Sigmoid colon (tissue), 7 donors: ENCODE measurements around the gene FAM25G. TPM values are rescaled to one million over a fixed set of nuclear protein-coding genes. Genes with fewer than 3 reads are reported as not detected.
"Not testable (repeated sequence)": the region's sequence is repeated elsewhere in the genome, so short reads cannot be mapped to it uniquely, and the experiment has no call there.

Experiments
- DNase-seq: peaks from one replicate; pipeline ENCODE4 v3.0.0-alpha.2; 2019
- H3K27ac ChIP-seq, 4 donors: fragments of 200-600 bp; sonication (generic); one replicate each; pipeline ENCODE4 v1.5.1; 2016 to 2019; ENCODE audit warnings: mild to moderate bottlenecking in 1 of 4
- H3K27me3 ChIP-seq, 3 donors: fragments of 200-600 bp; sonication (generic); one replicate each; pipeline ENCODE4 v1.5.1; 2019; ENCODE audit warnings: mild to moderate bottlenecking in 1 of 3
- H3K36me3 ChIP-seq, 4 donors: fragments of 200-600 bp; sonication (generic); one replicate each; pipeline ENCODE4 v1.5.1; 2016 to 2019
- H3K4me1 ChIP-seq, 4 donors: fragments of 200-600 bp; sonication (generic); one replicate each; pipeline ENCODE4 v1.5.1; 2017 to 2019
- H3K4me3 ChIP-seq, 4 donors: fragments of 200-600 bp; sonication (generic); one replicate each; pipeline ENCODE4 v1.5.1; 2017 to 2019; ENCODE audit warnings: mild to moderate bottlenecking in 2 of 4, moderate library complexity in 1 of 4
- H3K9me3 ChIP-seq, 4 donors: fragments of 200-600 bp in 3 of 4; sonication (generic) in 3 of 4; one replicate each; pipeline versions ENCODE4 v1.5.1 to v1.6.1; 2013 to 2019
- WGBS, 2 donors: extraction: QIAGEN DNeasy Blood & Tissue Kit; methylation state at CpG; one replicate each; pipeline ENCODE4 v1.1.7; 2013; 5-methylcytosine and 5-hydroxymethylcytosine counted together
- intact Hi-C: fragments of 100-400 bp; cut with DNase I; formaldehyde crosslinking; loops from one replicate; pipeline ENCODE4 v1.15.1; 2023
- polyA plus RNA-seq, 3 donors: library from polyadenylated mRNA; stranded (reverse); fragments of 200-250 nt; gene quantifications; one replicate each; pipeline ENCODE4 v1.2.3, GENCODE V29; 2013
- total RNA-seq, 4 donors: library from RNA; depleted of rRNA; stranded (reverse); fragments of >200 nt; gene quantifications; one replicate each; pipeline ENCODE4 v1.1.0, GENCODE V29; 2016
- donor health status: healthy with polysubstance abuse.
- donor health status: Bipolar disorder and iron deficiency.
- donor health status: healthy.

FAM25G gene
- total and polyA plus RNA-seq, 7 donors, result 1.8 to 12.5 TPM; not detected in 5

DNA sequence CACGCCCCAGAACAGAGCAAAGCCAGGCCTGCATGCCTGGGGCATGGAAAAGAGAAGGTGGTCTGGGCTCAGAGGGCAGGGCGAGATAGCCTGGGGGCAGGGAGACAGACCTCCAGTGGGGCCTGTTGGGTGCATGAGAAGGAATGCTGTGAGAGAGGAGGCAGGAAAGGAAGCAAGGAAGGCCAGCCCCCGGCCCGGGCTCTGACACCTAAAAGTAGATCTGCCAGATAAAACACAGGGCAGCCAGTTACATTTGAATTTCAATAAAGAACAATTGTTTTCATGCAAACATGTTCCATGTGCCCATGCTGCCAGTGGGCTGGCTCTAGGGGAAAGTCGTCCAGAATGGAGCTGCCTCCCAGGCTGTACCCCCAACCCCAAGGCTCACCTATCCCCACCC, 13.4 kb downstream of the FAM25G start:
- H3K27me3 ChIP-seq, H3K4me1 ChIP-seq, H3K9me3 ChIP-seq, DNase-seq, H3K36me3 ChIP-seq, H3K4me3 ChIP-seq, intact Hi-C loops, H3K27ac ChIP-seq: not testable (repeated sequence)
- 77% methylated on average over 3 to 4 of the region's 5 CpGs for WGBS, 2 donors

DNA sequence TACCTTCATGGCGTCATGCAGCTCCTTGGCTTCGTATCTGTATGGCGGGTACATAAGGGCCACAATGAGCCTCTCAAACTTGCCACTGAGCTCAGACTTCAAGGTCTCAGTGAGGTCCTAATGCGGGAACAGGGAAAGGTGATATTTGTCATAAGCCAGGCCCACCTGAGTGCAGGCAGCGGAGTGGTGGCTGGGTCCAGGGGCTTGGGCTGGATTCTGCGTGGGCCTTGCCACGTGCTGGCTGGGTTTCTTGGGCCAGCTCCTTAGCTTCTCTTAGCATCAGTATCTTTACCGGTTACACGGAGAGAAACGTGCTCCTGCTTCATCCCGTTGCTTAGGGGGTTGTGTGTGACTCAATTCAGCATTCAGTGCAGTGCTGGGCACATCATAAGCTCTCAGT, 14.4 kb downstream of the FAM25G start:
- intact Hi-C loops, H3K9me3 ChIP-seq: not testable (repeated sequence)
- WGBS, 2 donors, result 91 to 94% methylated on average over 10 of the region's 11 CpGs

DNA sequence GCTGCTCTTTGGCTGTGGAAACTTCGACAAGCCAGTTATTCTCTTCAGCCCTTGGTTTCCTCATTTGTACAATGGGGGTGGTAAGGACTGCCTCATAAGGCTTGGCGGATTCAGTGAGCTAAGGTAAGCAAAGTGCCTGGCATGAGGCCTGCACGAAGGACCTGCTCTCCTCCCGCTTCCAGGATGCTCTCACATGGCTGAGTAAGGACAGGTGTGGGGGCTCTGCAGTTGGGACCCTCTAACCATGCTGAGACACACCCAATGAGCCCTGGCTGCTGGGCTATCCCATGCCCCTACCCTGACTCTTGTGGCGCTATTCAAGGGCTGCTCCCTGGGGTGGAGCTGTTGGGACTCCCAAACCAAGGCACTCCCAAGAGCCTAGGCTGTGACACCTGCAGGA, 16.4 kb downstream of the FAM25G start:
- H3K4me1 ChIP-seq, H3K27me3 ChIP-seq, H3K9me3 ChIP-seq, H3K27ac ChIP-seq, H3K4me3 ChIP-seq, DNase-seq, intact Hi-C loops, H3K36me3 ChIP-seq: not testable (repeated sequence)
- 87 to 92% methylated on average over 5 of the region's 5 CpGs for WGBS, 2 donors

More for the DNA sequence above, 14.4 kb downstream of the FAM25G start:
- not testable (repeated sequence) for DNase-seq, H3K4me1 ChIP-seq, H3K27me3 ChIP-seq, H3K4me3 ChIP-seq, H3K36me3 ChIP-seq, H3K27ac ChIP-seq

DNA sequence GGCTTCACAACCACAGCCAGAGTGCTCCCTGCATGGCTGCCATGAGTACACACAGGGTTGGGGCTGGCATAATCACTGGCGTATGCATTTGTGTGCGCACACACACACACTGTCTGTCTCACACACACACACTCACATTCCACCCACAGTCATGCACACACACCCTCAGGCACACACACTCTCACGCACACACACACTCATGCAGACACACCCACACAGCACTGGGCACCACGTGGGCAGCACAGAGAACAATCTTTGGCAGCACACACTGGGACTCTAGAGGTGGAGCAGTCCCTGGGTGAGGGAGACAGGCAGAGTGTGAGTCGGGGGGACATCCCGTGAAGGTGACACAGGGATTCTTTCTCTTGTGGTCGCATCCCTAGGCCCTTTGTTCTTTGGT, 18.0 kb downstream of the FAM25G start:
- H3K4me3 ChIP-seq, result not testable (repeated sequence)
- WGBS, 2 donors, result no CpG with 5 or more reads among the region's 7 CpGs

GRCh38 chr10:47472647-47473046, 18.9 kb downstream of the FAM25G start:
- H3K4me1 ChIP-seq, intact Hi-C loops, DNase-seq, H3K27ac ChIP-seq, H3K4me3 ChIP-seq, H3K36me3 ChIP-seq, H3K27me3 ChIP-seq, H3K9me3 ChIP-seq: not testable (repeated sequence)
- 79 to 80% methylated on average over 1 of the region's 3 CpGs for WGBS, 2 donors

More for the DNA sequence above, 18.0 kb downstream of the FAM25G start:
- intact Hi-C loops, H3K36me3 ChIP-seq, H3K9me3 ChIP-seq, H3K27me3 ChIP-seq, H3K27ac ChIP-seq, DNase-seq, H3K4me1 ChIP-seq: not testable (repeated sequence)

DNA sequence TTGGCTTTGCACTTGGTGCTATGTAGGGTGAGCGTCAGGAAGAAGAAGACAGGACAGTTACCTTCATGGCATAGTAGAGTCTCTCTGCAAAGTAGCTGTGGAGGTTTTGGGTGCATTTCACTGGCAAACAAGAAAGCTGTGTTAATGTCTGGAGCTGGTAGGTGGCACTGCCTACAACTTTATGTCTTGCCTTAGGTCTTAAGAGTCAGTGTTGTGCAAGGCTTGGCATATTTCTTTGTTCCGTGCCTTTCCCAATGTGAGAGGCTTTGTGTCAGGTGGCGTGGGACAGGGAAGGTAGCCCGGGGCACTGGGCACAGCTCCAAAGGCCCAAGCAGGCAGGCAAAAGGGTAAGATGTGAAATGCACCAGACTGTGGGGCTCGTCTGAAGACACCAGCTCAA, 19.4 kb downstream of the FAM25G start:
- H3K4me1 ChIP-seq, H3K4me3 ChIP-seq, intact Hi-C loops, H3K27me3 ChIP-seq, H3K27ac ChIP-seq, H3K9me3 ChIP-seq, H3K36me3 ChIP-seq, DNase-seq: not testable (repeated sequence)
- no CpG with 5 or more reads among the region's 5 CpGs for WGBS, 2 donors

- H3K27me3 ChIP-seq, H3K4me1 ChIP-seq, H3K9me3 ChIP-seq, intact Hi-C loops, H3K4me3 ChIP-seq, H3K36me3 ChIP-seq, DNase-seq, H3K27ac ChIP-seq: not testable (repeated sequence)
- 90 to 91% methylated on average over 15 of the region's 20 CpGs for WGBS, 2 donors
Measured at GRCh38 chr10:47468731-47469528, 22.6 kb downstream of the FAM25G start.

GRCh38 chr10:47467957-47468356, 23.5 kb downstream of the FAM25G start:
- intact Hi-C loops, result not testable (repeated sequence)

GRCh38 chr10:47467458-47467857, 24.0 kb downstream of the FAM25G start:
- DNase-seq, H3K4me3 ChIP-seq, H3K27ac ChIP-seq, H3K9me3 ChIP-seq, intact Hi-C loops, H3K36me3 ChIP-seq, H3K27me3 ChIP-seq, H3K4me1 ChIP-seq: not testable (repeated sequence)
- 90 to 93% methylated on average over 5 of the region's 5 CpGs for WGBS, 2 donors

More at GRCh38 chr10:47467957-47468356, 23.5 kb downstream of the FAM25G start:
- not testable (repeated sequence) for H3K27ac ChIP-seq, H3K9me3 ChIP-seq, H3K4me3 ChIP-seq, H3K27me3 ChIP-seq, H3K36me3 ChIP-seq, H3K4me1 ChIP-seq, DNase-seq
- WGBS, 2 donors, result 89 to 90% methylated on average over 5 of the region's 7 CpGs

DNA sequence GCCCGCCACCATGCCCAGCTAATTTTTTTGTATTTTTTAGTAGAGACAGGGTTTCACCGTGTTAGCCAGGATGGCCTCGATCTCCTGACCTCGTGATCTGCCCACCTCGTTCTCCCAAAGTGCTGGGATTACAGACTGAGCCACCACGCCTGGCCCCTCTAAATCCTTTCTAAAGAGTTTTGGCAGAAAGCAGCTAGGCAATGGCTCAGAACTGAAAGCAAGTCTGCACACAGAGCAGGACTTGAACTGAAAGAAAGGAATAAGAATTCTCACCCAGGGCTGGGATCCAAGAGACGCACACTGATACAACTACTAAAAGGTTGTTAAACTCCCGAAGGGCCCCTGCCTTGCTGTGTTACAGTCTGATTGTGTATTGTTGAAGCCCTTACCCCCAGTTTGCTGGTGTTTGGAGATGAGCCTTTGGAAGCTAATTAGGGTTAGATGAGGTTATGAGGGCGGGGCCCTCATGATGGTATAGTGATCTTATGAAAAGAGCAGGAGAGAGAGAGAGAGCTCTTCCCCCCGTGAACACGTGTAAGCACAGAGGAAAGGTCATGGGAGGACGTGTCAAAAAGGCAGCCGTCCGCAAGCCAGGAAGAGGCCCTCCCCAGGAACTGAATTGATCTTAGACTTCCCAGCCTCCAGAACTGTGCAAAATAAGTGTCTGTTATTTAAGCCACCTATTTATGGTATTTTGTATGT, 26.1 kb downstream of the FAM25G start:
- H3K4me1 ChIP-seq, H3K27me3 ChIP-seq, intact Hi-C loops, H3K36me3 ChIP-seq, DNase-seq, H3K9me3 ChIP-seq, H3K4me3 ChIP-seq, H3K27ac ChIP-seq: not testable (repeated sequence)
- WGBS, 2 donors, result 72 to 78% methylated on average over 14 of the region's 14 CpGs

GRCh38 chr10:47462577-47463358, 28.7 kb downstream of the FAM25G start:
- WGBS, 2 donors, result 55 to 83% methylated on average over 3 of the region's 9 CpGs
- intact Hi-C loops, H3K4me3 ChIP-seq, H3K36me3 ChIP-seq, H3K9me3 ChIP-seq, H3K27ac ChIP-seq, H3K27me3 ChIP-seq, H3K4me1 ChIP-seq, DNase-seq: not testable (repeated sequence)
